K562 (cell line): Measurements from ENCODE around the gene GKAP1. TPM values are rescaled to one million over a fixed set of nuclear protein-coding genes. Genes with fewer than 3 reads are reported as not detected.

Source experiments
- ARID1B ChIP-seq: fragments of 450-650 bp; IDR thresholded peaks from 2 replicates; pipeline ENCODE4 v1.6.1; 2016; ENCODE audit warnings: antibody characterized with exemption, mild to moderate bottlenecking, inconsistent platforms
- BRD9 ChIP-seq: fragments of 450-650 bp; IDR thresholded peaks from 2 replicates; pipeline ENCODE4 v1.6.1; 2018; ENCODE audit warnings: low read depth; ENCODE audit not compliant: partially characterized antibody
- ETS2 ChIP-seq: IDR thresholded peaks from 2 replicates; pipeline ENCODE4 v1.6.1; 2016; ENCODE audit warnings: borderline replicate concordance, missing genetic modification characterization, mild to moderate bottlenecking, moderate library complexity, missing compliant biosample characterization; ENCODE audit not compliant: poor library complexity, severe bottlenecking
- HNRNPUL1 ChIP-seq: fragments of 200-400 bp; formaldehyde crosslinking; IDR thresholded peaks from 2 replicates; pipeline ENCODE4 v1.6.1; 2017; ENCODE audit warnings: low read length
- LCOR ChIP-seq: sonication (generic); formaldehyde crosslinking; IDR thresholded peaks from 2 replicates; pipeline ENCODE4 v1.8.0; 2022; ENCODE audit warnings: mild to moderate bottlenecking, missing genetic modification reagents
- NCOR1 ChIP-seq: fragments of 450-650 bp; IDR thresholded peaks from 2 replicates; pipeline ENCODE4 v1.6.1; 2016; ENCODE audit warnings: mild to moderate bottlenecking, moderate library complexity
- PRMT5 ChIP-seq: sonication (generic); formaldehyde crosslinking; IDR thresholded peaks from 2 replicates; pipeline ENCODE4 v1.5.0; 2020; ENCODE audit warnings: missing genetic modification reagents
- PTBP1 ChIP-seq: fragments of 200-400 bp; formaldehyde crosslinking; IDR thresholded peaks from 2 replicates; pipeline ENCODE4 v1.6.1; 2017; ENCODE audit warnings: low read depth, low read length
- RFX1 ChIP-seq: fragments of 450-650 bp; IDR thresholded peaks from 2 replicates; pipeline ENCODE4 v1.6.1; 2016; ENCODE audit warnings: mild to moderate bottlenecking, moderate library complexity
- SIX5 ChIP-seq, 2 experiments: IDR thresholded peaks; 2 replicates each; pipeline ENCODE4 v1.6.1; 2011; ENCODE audit warnings: low read length in 2 of 2, borderline replicate concordance in 1 of 2, low read depth in 1 of 2, mild to moderate bottlenecking in 1 of 2, moderate library complexity in 1 of 2; ENCODE audit not compliant: insufficient read depth in 1 of 2
- SMAD3 ChIP-seq: fragments of 450-650 bp; formaldehyde crosslinking; conservative IDR thresholded peaks from 2 replicates; pipeline ENCODE4 v1.4.0; 2020; ENCODE audit warnings: mild to moderate bottlenecking
- SMARCC2 ChIP-seq: fragments of 450-650 bp; IDR thresholded peaks from 2 replicates; pipeline ENCODE4 v1.6.1; 2017; ENCODE audit warnings: antibody characterized with exemption, moderate library complexity, mild to moderate bottlenecking, low read depth
- TBP ChIP-seq: optimal IDR thresholded peaks from 2 replicates; pipeline ENCODE3; 2011; ENCODE audit warnings: low read depth, low read length, improper control_type of control experiment
- ZEB2 ChIP-seq: fragments of 450-650 bp; IDR thresholded peaks from 2 replicates; pipeline ENCODE4 v1.6.1; 2016
- ZNF3 ChIP-seq: fragments of 250-450 bp; sonication (Bioruptor Pico); IDR thresholded peaks from 2 replicates; pipeline ENCODE4 v1.5.0; 2021; ENCODE audit warnings: mild to moderate bottlenecking, moderate library complexity
- ZNF347 ChIP-seq: fragments of 450-650 bp; formaldehyde crosslinking; IDR thresholded peaks from 2 replicates; pipeline ENCODE4 v1.4.0; 2020; ENCODE audit warnings: low read depth, mild to moderate bottlenecking, moderate library complexity
- ZNF444 ChIP-seq: fragments of 250-450 bp; sonication (Bioruptor Pico); IDR thresholded peaks from 2 replicates; pipeline ENCODE4 v1.4.0; 2020; ENCODE audit warnings: mild to moderate bottlenecking, moderate library complexity
- polyA plus RNA-seq, 8 experiments: library from polyadenylated mRNA; depleted of rRNA in 4 of 8; stranded (reverse) in 5 of 8; unstranded in 3 of 8; fragments of >200 nt; fragmentation: Nextera tagmentation in 2 of 8; fragmentation: Illumina TruSeq in 1 of 8; extraction: Ambion mirVana in 2 of 8; extraction: Trizol in 1 of 8; gene quantifications; 2 replicates each; pipeline versions ENCODE4 v1.2.1 to v1.2.3, GENCODE V29; 2011 to 2014; ENCODE audit warnings: inconsistent platforms in 1 of 8, missing spikeins in 1 of 8
- total RNA-seq, 7 experiments: library from RNA; depleted of rRNA in 6 of 7; stranded (reverse); fragments of >200 nt in 6 of 7; fragmentation: Illumina TruSeq in 2 of 7; extraction: Trizol in 2 of 7; gene quantifications; 2 replicates each; pipeline versions ENCODE4 v1.2.1 to v1.2.3, GENCODE V29; 2011 to 2021; ENCODE audit warnings: low replicate concordance in 1 of 7
- TF ChIP-seq, protein P1 (sequence below): sonication (generic); formaldehyde crosslinking; IDR thresholded peaks from 2 replicates; pipeline ENCODE4 v1.8.0; 2022; ENCODE audit warnings: mild to moderate bottlenecking, low read depth, missing genetic modification reagents
- TF ChIP-seq, protein P2 (sequence below), 2 experiments: fragments of 450-650 bp in 1 of 2; sonication (generic) in 1 of 2; formaldehyde crosslinking; conservative IDR thresholded peaks; 2 replicates each; pipeline versions ENCODE4 v1.4.0 to v1.8.1; 2020 to 2022; ENCODE audit warnings: mild to moderate bottlenecking in 1 of 2, missing genetic modification reagents in 1 of 2
- TF ChIP-seq, protein P3 (sequence below): sonication (generic); formaldehyde crosslinking; IDR thresholded peaks from 2 replicates; pipeline ENCODE4 v1.8.0; 2022; ENCODE audit warnings: missing genetic modification reagents, mild to moderate bottlenecking, moderate library complexity, borderline replicate concordance
- TF ChIP-seq, protein P4 (sequence below), 3 experiments: IDR thresholded peaks in 2 of 3; conservative IDR thresholded peaks in 1 of 3; 2 replicates each; pipeline ENCODE4 v1.5.1; 2011 to 2012; ENCODE audit warnings: low read length in 3 of 3, mild to moderate bottlenecking in 3 of 3, control low read depth in 2 of 3, improper control_type of control experiment in 1 of 3, inconsistent platforms in 1 of 3, low read depth in 1 of 3, mixed read lengths in 1 of 3, moderate library complexity in 1 of 3; ENCODE audit not compliant: insufficient read depth in 2 of 3
- TF ChIP-seq, protein P5 (sequence below): fragments of 250-450 bp; sonication (Bioruptor Pico); IDR thresholded peaks from 2 replicates; pipeline ENCODE4 v1.5.0; 2022; ENCODE audit warnings: mild to moderate bottlenecking

The GKAP1 gene
- total and polyA plus RNA-seq, 9 of the 15 experiments (the other 6 are each of a cell fraction or from before 2014, with no cell fraction given): 1.0 to 3.8 (median 2.7) TPM

DNA sequence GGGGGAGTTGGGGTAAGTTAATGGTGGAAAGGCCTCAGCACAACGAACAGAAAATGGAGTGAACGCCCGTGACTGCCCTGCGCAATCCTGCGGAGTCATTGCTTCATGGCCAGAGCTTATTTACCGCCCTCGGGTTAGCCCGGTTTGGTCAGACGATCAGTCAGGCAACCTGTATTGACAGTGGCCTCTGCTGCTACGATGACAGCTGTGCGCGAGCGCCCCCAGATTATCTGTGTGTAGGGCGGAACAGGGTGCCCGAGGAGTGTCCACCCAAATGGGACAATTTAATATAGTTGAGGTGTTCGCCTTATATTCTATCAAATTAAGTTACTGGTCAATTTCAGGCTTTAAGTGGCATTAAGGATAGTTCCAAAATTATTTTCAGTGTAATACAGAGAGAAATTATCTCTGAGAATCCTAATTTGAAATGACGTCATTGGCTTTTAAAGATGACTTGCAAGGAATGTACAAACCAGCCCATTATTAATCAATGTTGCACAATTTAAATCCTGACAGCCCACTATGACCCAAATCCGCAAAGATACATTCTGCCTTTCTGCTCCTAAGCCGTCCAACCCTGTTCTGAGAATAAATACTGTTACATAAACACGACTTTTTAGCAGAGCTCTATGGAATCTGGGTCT is 108.9 kb downstream of the GKAP1 start (continued):
- TF ChIP-seq, protein P1, sequence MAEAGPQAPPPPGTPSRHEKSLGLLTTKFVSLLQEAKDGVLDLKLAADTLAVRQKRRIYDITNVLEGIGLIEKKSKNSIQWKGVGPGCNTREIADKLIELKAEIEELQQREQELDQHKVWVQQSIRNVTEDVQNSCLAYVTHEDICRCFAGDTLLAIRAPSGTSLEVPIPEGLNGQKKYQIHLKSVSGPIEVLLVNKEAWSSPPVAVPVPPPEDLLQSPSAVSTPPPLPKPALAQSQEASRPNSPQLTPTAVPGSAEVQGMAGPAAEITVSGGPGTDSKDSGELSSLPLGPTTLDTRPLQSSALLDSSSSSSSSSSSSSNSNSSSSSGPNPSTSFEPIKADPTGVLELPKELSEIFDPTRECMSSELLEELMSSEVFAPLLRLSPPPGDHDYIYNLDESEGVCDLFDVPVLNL (CRISPR knock-in tag): no peak
- no peak for TF ChIP-seq RFX1
- 0 out of 2 replicates have a peak, but pooled peaks have one; percentile 20 for TF ChIP-seq NCOR1
- TF ChIP-seq ZNF3 (CRISPR knock-in tag): no peak
- no peak for TF ChIP-seq HNRNPUL1
- TF ChIP-seq, protein P2, sequence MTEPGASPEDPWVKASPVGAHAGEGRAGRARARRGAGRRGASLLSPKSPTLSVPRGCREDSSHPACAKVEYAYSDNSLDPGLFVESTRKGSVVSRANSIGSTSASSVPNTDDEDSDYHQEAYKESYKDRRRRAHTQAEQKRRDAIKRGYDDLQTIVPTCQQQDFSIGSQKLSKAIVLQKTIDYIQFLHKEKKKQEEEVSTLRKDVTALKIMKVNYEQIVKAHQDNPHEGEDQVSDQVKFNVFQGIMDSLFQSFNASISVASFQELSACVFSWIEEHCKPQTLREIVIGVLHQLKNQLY (CRISPR knock-in tag; conservative IDR thresholded peaks at IDR 0.05): no peak
- TF ChIP-seq TBP: peak; percentile 63
- TF ChIP-seq ETS2: no peak
- peak; percentile 15; the same call in 1 of the 2 replicates for TF ChIP-seq ARID1B
- no peak for TF ChIP-seq LCOR
- TF ChIP-seq ZEB2: no peak
- TF ChIP-seq PRMT5 (CRISPR knock-in tag): no peak
- TF ChIP-seq, protein P3, sequence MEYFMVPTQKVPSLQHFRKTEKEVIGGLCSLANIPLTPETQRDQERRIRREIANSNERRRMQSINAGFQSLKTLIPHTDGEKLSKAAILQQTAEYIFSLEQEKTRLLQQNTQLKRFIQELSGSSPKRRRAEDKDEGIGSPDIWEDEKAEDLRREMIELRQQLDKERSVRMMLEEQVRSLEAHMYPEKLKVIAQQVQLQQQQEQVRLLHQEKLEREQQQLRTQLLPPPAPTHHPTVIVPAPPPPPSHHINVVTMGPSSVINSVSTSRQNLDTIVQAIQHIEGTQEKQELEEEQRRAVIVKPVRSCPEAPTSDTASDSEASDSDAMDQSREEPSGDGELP (CRISPR knock-in tag): peak; percentile 89
- no peak for TF ChIP-seq ZNF444 (CRISPR knock-in tag)
- peak; percentile 23; the same call in 1 of the 2 replicates for TF ChIP-seq SMARCC2
- no peak for TF ChIP-seq SMAD3 (CRISPR knock-in tag)
- TF ChIP-seq, protein P4, sequence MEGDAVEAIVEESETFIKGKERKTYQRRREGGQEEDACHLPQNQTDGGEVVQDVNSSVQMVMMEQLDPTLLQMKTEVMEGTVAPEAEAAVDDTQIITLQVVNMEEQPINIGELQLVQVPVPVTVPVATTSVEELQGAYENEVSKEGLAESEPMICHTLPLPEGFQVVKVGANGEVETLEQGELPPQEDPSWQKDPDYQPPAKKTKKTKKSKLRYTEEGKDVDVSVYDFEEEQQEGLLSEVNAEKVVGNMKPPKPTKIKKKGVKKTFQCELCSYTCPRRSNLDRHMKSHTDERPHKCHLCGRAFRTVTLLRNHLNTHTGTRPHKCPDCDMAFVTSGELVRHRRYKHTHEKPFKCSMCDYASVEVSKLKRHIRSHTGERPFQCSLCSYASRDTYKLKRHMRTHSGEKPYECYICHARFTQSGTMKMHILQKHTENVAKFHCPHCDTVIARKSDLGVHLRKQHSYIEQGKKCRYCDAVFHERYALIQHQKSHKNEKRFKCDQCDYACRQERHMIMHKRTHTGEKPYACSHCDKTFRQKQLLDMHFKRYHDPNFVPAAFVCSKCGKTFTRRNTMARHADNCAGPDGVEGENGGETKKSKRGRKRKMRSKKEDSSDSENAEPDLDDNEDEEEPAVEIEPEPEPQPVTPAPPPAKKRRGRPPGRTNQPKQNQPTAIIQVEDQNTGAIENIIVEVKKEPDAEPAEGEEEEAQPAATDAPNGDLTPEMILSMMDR (IDR thresholded peaks at IDR 0.05 in 2 of 3, conservative IDR thresholded peaks at IDR 0.05 in 1 of 3; ENCODE audit: insufficient read depth in 2 of 3, low read depth in 1 of 3, low read length in 3 of 3): peak; percentile 34 to 52 (median 51)
- TF ChIP-seq, protein P5, sequence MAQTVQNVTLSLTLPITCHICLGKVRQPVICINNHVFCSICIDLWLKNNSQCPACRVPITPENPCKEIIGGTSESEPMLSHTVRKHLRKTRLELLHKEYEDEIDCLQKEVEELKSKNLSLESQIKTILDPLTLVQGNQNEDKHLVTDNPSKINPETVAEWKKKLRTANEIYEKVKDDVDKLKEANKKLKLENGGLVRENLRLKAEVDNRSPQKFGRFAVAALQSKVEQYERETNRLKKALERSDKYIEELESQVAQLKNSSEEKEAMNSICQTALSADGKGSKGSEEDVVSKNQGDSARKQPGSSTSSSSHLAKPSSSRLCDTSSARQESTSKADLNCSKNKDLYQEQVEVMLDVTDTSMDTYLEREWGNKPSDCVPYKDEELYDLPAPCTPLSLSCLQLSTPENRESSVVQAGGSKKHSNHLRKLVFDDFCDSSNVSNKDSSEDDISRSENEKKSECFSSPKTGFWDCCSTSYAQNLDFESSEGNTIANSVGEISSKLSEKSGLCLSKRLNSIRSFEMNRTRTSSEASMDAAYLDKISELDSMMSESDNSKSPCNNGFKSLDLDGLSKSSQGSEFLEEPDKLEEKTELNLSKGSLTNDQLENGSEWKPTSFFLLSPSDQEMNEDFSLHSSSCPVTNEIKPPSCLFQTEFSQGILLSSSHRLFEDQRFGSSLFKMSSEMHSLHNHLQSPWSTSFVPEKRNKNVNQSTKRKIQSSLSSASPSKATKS: no peak
- no peak for TF ChIP-seq ZNF347
- TF ChIP-seq BRD9: no peak
- no peak for TF ChIP-seq PTBP1
- TF ChIP-seq SIX5 (IDR thresholded peaks at IDR 0.05; ENCODE audit: borderline replicate concordance in 1 of 2, insufficient read depth in 1 of 2, low read depth in 1 of 2, low read length in 2 of 2): no peak
